ENCODE results near the gene SPATA16. TPM values are rescaled to one million over a fixed set of nuclear protein-coding genes. Genes with fewer than 3 reads are reported as not detected.
"Not testable (repeated sequence)": the region's sequence is repeated elsewhere in the genome, so short reads cannot be mapped to it uniquely, and the experiment has no call there.

SPATA16 gene
- total RNA-seq, 2 donors from 2014 or later = not detected

DNA sequence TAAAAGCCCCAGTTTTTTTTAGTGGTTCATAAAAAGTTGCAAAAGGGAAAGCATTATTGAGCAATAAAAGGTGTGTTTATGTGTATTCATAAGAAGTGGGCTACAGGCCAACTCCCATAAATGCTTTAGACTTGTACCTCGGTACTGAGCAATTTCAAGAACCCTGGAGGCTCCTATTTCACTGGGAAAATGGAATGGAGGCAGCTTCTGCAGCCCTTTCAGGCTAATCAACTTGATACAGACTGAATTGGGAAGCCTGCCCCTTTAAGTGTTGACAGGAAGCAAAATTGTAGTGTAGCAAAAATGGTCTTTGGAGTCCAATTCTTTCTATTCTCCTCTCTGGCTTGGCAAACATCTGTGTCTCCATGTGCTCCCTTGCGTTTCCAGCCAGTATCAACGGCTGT, 271.7 kb downstream of the SPATA16 start:
- no peaks in the 10 kb centered on the region for H3K36me3 ChIP-seq
- TF ChIP-seq, protein P1, sequence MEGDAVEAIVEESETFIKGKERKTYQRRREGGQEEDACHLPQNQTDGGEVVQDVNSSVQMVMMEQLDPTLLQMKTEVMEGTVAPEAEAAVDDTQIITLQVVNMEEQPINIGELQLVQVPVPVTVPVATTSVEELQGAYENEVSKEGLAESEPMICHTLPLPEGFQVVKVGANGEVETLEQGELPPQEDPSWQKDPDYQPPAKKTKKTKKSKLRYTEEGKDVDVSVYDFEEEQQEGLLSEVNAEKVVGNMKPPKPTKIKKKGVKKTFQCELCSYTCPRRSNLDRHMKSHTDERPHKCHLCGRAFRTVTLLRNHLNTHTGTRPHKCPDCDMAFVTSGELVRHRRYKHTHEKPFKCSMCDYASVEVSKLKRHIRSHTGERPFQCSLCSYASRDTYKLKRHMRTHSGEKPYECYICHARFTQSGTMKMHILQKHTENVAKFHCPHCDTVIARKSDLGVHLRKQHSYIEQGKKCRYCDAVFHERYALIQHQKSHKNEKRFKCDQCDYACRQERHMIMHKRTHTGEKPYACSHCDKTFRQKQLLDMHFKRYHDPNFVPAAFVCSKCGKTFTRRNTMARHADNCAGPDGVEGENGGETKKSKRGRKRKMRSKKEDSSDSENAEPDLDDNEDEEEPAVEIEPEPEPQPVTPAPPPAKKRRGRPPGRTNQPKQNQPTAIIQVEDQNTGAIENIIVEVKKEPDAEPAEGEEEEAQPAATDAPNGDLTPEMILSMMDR (IDR thresholded peaks at IDR 0.05) = no peak
- no peak overlapping the region for H3K4me3 ChIP-seq
- H3K4me1 ChIP-seq = peaks cover 0 to 7% of the 10 kb centered on the region in 2 donors
- no peak overlapping the region for H3K27ac ChIP-seq
- no peak for DNase-seq (ENCODE audit: low spot score)
- no peaks in the 10 kb centered on the region for H3K9me3 ChIP-seq
- H3K27me3 ChIP-seq = no peaks in the 10 kb centered on the region

DNA sequence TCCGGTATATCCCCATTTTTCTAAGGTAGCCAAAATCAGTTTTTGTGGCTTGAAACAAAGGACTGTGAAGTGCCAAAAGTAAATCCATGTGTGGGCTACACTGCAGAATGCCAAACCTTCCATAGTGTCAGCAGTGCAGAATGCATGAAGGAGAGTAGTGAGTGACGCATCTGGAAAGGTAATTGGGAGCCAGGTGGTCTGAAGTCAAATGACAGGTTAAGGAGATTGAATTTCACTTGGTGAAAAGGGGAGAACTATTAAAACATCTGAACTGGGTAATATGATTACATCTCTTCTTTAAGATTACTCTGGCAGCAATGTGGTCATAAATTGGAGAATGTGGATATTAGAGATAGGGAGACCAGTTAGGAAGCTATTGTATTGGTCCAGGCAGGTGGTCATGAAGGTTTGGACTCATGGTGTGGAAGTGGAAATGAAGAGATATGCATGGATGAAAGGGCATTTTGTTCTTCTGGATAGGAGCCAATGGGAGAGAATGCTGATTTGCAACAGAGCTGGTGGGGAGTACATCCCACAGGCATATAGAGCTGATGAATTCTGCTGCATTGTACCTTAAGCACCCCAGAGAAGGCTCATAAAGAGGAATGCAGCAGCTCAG, 272.3 kb downstream of the SPATA16 start:
- TF ChIP-seq, protein P1 (IDR thresholded peaks at IDR 0.05) = no peak
- Histone ChIP-seq H3K36me3 (no peaks in the 10 kb centered on the region), H3K4me1 (peaks cover 0 to 7% of the 10 kb centered on the region in 2 donors), H3K27me3 (no peaks in the 10 kb centered on the region), H3K9me3 (no peaks in the 10 kb centered on the region), H3K4me3 (no peak overlapping the region), H3K27ac (no peak overlapping the region)
- DNase-seq (ENCODE audit: low spot score) = no peak

DNA sequence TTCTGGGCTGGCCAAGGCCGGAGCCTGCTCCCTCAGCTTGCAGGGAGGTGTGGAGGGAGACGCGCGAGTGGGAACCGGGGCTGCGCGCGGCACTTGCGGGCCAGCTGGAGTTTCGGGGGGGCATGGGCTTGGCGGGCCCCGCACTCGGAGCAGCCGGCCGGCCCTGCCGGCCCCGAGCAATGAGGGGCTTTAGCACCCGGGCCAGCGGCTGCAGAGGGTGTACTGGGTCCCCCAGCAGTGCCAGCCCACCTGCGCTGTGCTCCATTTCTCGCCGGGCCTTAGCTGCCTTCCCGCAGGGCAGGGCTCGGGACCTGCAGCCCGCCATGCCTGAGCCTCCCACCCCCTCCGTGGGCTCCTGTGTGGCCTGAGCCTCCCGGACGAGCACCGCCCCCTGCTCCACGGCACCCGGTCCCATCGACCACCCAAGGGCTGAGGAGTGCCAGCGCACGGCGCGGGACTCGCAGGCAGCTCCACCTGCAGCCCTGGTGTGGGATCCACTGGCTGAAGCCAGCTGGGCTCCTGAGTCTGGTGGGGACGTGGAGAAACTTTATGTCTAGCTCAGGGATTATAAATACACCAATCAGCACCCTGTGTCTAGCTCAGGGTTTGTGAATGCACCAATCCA, 274.2 kb downstream of the SPATA16 start:
- H3K27me3 ChIP-seq; H3K4me1 ChIP-seq; DNase-seq (ENCODE audit: low spot score); H3K27ac ChIP-seq; H3K36me3 ChIP-seq; H3K4me3 ChIP-seq; H3K9me3 ChIP-seq: not testable (repeated sequence)

DNA sequence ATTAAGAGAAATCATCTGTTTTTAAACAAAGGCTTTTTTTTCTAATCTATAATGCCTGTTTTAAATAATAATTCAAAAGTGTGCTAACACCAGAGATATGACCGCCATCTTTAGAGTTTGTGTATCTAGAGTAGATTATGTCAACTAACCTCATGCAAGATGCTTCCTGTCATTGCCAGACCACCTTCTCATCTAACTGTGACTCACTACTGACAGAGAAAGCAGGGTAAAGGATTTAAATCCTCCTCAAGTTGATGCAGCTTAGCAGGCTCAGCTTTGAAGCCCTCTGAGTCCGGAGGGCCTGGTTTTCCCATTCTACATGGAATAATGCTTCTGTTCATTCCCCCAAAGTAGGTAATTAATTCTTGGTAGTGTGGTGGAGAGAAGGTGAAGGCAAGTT, 282.0 kb downstream of the SPATA16 start:
- Histone ChIP-seq H3K4me3 (no peak overlapping the region), H3K9me3 (no peaks in the 10 kb centered on the region), H3K27ac (no peak overlapping the region), H3K36me3 (no peaks in the 10 kb centered on the region), H3K4me1 (peaks cover 0 to 13% of the 10 kb centered on the region in 2 donors), H3K27me3 (no peaks in the 10 kb centered on the region)
- TF ChIP-seq, protein P1 (IDR thresholded peaks at IDR 0.05) = no peak
- no peak for DNase-seq (ENCODE audit: low spot score)

DNA sequence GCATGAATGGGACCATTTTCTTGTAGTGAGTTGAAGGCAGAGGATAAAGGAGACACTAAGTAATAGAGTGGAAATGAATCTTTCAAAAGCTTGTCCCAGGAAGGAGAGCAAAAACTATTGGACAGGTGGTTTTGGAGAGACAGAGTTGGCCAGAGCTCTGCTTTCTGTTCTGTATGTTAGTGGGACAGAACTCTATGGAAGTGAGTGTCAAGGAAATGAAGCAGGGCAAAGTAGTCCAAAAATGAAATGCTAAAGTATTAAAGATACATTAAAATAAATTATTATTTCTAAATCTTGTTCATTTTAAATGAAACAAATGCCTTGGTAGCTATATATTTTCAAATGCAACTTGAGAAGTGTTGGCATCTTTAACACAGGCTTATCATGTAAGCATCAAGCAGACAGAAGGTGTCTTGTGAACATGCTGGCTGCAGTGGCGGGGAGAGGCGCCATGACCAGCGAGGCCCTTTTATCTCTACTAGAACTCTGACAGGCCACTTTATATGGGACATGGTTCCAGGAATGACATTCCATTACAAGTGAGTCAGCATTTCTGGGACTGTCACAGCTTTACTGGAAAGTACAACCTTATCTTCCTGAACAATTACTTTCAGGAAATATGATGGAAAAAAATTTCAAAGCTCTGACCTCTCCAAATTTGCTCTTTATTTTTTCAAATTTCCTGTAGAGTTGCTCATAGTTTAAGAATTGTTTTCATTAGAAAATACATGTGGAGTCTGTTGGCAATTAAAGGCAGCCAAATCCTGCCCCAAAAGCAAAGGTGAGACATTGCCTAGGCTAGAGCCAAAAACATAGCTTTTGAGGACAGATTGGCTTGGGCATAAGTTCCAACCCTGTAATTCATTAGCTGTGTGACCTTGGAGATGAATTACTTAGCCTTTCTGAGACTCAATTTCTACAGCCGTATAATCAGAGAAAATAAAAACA, 284.0 kb downstream of the SPATA16 start:
- Histone ChIP-seq H3K27ac (peak overlapping the region in 1 of 2 donors; percentile 28), H3K4me3 (no peak overlapping the region), H3K27me3 (no peaks in the 10 kb centered on the region), H3K9me3 (no peaks in the 10 kb centered on the region), H3K36me3 (no peaks in the 10 kb centered on the region), H3K4me1 (peaks cover 0 to 13% of the 10 kb centered on the region in 2 donors)
- peak; percentile 63 for DNase-seq (ENCODE audit: low spot score)
- TF ChIP-seq, protein P1 (IDR thresholded peaks at IDR 0.05) = no peak

DNA sequence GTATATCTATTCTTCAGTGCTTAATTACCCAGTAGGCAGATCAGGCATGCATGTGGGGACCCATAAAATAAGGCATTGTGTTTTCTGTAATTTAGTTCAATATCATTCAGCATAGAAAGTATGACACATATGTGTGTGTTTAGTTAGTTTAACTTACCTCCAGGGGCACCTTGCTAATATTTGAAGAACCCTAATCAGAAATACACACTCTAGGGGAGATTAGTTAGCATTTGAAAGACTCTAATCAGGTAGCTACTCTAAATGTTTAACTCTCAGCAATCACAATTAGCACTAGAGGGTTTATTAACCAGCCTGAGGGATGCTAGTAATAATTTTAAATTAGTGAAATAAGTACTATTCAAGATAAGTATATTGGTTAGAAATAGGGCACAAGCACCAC, 286.0 kb downstream of the SPATA16 start:
- TF ChIP-seq, protein P1 (IDR thresholded peaks at IDR 0.05) = no peak
- no peaks in the 10 kb centered on the region for H3K9me3 ChIP-seq
- H3K27me3 ChIP-seq = no peaks in the 10 kb centered on the region
- H3K27ac ChIP-seq = no peak overlapping the region
- H3K4me3 ChIP-seq = no peak overlapping the region
- no peak for DNase-seq (ENCODE audit: low spot score)
- H3K4me1 ChIP-seq = peaks cover 0 to 13% of the 10 kb centered on the region in 2 donors
- H3K36me3 ChIP-seq = no peaks in the 10 kb centered on the region

Data from right atrium auricular region (tissue), 2 donors.